ENCODE data around the gene TMPRSS4.
A peak's percentile ranks its signal among the peaks of the same experiment; 100 is the strongest.

Gene TMPRSS4

DNA sequence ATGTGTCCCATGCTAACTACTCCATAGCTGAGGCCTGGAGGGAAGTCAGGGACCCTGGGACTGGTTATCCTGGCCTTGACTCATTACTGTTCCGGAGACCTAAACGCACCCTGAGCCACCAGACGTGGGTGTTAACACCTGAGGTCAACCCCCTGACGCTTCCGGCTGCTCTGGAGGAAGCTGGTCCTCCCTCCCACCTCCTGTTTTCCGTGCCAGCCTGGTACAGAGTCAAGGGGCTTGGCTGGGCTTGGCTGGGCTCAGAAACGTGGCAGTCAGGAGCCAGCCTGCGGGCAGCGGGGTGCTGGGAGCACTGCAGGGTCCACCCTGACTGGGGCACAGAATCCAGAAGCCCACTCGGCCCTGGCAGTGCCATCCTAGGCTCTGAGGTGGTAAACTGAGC, 2.6 kb downstream of the TMPRSS4 start:
- TF ChIP-seq, protein P1, sequence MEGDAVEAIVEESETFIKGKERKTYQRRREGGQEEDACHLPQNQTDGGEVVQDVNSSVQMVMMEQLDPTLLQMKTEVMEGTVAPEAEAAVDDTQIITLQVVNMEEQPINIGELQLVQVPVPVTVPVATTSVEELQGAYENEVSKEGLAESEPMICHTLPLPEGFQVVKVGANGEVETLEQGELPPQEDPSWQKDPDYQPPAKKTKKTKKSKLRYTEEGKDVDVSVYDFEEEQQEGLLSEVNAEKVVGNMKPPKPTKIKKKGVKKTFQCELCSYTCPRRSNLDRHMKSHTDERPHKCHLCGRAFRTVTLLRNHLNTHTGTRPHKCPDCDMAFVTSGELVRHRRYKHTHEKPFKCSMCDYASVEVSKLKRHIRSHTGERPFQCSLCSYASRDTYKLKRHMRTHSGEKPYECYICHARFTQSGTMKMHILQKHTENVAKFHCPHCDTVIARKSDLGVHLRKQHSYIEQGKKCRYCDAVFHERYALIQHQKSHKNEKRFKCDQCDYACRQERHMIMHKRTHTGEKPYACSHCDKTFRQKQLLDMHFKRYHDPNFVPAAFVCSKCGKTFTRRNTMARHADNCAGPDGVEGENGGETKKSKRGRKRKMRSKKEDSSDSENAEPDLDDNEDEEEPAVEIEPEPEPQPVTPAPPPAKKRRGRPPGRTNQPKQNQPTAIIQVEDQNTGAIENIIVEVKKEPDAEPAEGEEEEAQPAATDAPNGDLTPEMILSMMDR (IDR thresholded peaks at IDR 0.05; ENCODE audit: control insufficient read depth, extremely low read depth, insufficient read depth): no peak
- H3K4me3 ChIP-seq (ENCODE audit: low read depth, low read length): no peak overlapping the region
- no peak for DNase-seq (ENCODE audit: low read depth)

DNA sequence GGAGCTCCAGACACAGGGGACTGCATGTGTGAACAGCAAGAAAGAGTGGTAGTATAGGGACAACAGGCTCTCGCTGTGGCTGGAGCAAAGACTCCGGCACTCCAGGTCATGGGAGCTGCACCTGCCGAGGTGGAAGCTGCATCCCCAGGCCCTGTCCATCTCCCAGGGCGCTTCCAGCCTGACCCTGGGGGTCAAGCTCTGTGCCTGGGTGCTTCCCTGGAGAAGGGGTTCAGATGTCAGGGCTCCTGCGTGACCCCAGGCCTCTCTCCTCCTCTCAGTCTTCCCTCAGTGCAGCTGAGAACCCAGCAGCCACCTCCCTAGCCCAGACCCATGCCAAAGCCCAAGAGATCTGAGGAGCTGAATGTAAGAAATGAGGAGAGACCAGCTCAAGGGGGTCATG, 3.4 kb downstream of the TMPRSS4 start:
- H3K4me3 ChIP-seq (ENCODE audit: low read depth, low read length): no peak overlapping the region
- TF ChIP-seq, protein P1 (IDR thresholded peaks at IDR 0.05; ENCODE audit: control insufficient read depth, extremely low read depth, insufficient read depth): no peak
- no peak for DNase-seq (ENCODE audit: low read depth)

DNA sequence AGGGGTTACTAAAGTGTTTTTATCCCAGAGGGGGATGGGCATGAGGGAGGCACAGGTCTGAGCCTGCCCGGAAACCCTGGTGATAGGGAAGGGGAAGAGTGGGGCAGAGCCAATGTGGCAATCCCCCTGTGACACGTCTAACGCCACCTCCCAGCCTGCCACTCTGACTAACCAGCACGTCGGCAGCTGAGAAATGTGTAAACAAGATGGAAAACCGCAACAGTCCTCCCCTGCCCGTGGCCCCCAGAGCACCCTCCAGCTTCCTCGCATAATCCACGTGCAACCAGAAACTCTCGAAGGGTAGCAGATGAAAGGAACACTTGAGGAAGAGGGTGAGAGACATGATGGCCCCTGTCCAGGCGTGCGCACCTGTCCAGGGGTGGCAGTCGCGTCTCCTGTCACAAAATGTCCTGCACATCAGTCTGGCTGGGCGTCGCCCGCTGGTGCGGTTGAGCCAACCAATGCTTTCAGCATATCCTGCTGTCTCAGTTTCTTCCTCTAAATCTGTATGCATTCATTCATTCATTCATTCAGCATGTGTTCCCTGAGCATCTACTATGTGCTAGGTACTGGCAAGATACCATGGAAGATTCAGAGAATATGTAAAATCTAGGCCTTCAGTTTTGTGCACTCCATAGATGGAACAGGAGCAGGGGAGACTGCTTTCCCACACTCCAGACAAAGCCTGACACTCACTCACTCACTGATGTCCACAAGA, 4.5 kb downstream of the TMPRSS4 start:
- H3K4me3 ChIP-seq (ENCODE audit: low read depth, low read length): no peak overlapping the region
- TF ChIP-seq, protein P1 (IDR thresholded peaks at IDR 0.05; ENCODE audit: control insufficient read depth, extremely low read depth, insufficient read depth): no peak
- DNase-seq (ENCODE audit: low read depth): no peak

DNA sequence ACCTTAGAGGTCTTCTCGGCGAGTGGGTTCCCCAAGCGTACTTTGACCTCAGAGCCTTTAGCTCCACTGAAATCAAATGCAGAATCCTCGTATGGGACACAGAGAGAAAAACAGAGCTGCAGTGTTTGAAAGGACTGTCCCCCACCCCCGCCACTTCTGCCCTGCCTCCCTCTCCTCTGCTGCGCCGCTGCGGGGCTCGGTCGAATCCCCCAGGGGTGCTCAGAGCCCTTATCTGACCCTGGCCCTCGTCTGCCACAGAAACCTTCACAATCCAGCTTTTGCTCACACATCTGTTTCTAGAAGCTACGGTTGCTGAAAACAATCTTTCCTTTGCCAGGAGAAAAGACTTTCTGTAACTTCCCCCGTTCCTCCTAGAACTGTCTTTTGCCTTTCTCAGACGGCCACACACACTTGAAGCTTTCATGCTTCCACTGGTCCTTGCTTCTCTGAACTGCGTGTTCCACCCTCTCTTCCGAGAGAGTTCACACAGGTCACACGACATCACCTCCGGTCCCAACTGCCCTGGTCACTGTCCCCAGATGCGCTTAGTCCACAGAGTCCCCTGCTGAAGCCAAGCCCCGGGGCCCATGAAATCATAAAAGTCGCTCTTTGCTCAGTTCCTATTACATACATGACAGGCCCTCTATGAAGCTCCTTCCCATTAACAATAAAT, 6.1 kb downstream of the TMPRSS4 start:
- H3K4me3 ChIP-seq (ENCODE audit: low read depth, low read length): no peak overlapping the region
- DNase-seq (ENCODE audit: low read depth): no peak
- TF ChIP-seq, protein P1 (IDR thresholded peaks at IDR 0.05; ENCODE audit: control insufficient read depth, extremely low read depth, insufficient read depth): no peak

DNA sequence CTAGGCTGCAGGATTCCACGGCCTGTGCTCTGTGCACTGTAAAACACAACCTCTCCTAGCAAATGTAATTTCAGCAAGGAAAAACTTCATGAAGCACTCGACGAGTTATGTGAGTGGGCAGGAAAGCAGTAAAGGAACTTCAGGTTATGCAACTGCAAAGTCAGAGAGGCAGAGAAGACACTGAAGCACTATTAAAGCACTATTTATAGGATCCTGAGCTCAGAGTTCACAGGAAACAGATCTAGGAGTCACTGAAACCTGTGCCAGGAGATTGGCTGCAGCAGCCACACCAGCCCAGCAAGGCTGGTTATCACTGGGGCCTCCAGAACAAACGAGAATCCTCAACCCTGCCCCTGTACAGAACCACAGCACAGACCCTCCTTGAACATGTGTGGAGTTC, 7.4 kb downstream of the TMPRSS4 start:
- no peak overlapping the region for H3K4me3 ChIP-seq (ENCODE audit: low read depth, low read length)
- DNase-seq (ENCODE audit: low read depth): peak; percentile 30
- TF ChIP-seq, protein P1 (IDR thresholded peaks at IDR 0.05; ENCODE audit: control insufficient read depth, extremely low read depth, insufficient read depth): no peak

DNA sequence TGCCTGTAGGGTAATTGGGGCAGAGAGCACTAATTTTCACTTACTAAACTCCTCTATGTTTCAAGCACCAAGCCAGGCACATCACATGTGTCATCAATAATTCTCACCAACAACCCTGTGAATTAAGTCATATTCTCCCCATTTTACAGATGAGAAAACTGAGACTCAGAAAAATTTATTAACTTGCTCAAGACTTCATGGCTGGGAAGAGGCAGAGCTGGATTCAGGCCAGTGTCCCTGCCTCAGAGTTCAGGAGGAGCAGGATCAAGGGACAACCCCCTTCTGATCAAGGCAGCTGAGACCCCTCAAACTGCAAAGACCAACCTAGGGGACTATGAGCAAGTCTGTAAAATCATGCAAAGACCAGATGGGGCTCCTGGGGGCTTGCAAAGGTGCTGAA, 7.8 kb downstream of the TMPRSS4 start:
- TF ChIP-seq, protein P1 (IDR thresholded peaks at IDR 0.05; ENCODE audit: control insufficient read depth, extremely low read depth, insufficient read depth): no peak
- no peak for DNase-seq (ENCODE audit: low read depth)
- no peak overlapping the region for H3K4me3 ChIP-seq (ENCODE audit: low read depth, low read length)

All from LNCaP clone FGC (cell line).